ENCODE measurements around the gene ATP11A.
"Not testable (repeated sequence)": the region's sequence is repeated elsewhere in the genome, so short reads cannot be mapped to it uniquely, and the experiment has no call there.

The ATP11A gene

DNA sequence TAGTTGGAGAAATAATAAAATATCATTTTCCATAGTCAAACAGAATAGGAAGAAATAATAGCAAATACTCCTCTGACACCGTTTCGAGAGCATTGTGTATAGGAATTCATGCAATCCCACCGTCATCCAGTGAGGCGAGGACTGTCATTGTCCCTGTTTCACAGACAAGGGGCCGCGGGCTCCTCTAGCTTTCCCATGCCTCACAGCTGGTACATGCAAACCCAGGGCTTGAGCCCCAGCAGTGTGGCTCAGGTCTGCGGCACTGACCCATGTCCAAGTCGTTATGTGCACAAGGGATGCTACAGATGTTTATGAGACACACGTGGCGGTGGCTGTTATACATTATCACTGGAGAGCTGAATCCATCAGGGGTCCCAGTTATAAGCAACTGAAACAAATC is 18.5 kb upstream of the ATP11A start:
- DNase-seq, result no peak

DNA sequence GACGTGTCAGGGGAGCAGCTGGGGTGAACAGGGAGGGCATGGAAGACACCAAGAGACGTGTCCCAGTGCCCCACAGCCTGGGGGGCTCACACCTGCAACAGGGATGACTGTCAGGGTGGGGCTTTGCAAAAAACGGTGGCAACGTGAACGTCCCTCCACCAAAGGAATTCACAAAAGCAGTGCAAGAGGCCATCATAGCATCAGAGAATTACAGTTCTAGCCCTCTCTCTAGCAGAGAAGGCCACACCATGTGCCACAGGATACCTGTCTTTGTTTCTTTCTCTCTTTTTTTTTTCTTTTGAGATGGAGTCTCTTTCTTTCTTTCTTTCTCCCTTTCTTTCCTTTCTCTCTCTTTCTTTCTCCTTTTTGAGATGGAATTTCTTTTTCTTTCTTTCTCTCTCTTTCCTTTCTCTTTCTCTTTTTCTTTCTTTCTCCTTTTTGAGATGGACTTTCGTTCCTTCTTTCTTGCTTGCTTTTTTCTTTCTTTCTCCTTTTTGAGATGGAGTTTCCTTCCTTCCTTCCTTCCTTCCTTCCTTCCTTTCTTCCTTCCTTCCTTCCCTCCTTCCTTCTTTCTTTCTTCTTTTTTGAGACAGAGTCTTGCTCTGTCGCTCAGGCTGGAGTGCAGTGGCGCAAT is 17.1 kb upstream of the ATP11A start:
- DNase-seq, result no peak

DNA sequence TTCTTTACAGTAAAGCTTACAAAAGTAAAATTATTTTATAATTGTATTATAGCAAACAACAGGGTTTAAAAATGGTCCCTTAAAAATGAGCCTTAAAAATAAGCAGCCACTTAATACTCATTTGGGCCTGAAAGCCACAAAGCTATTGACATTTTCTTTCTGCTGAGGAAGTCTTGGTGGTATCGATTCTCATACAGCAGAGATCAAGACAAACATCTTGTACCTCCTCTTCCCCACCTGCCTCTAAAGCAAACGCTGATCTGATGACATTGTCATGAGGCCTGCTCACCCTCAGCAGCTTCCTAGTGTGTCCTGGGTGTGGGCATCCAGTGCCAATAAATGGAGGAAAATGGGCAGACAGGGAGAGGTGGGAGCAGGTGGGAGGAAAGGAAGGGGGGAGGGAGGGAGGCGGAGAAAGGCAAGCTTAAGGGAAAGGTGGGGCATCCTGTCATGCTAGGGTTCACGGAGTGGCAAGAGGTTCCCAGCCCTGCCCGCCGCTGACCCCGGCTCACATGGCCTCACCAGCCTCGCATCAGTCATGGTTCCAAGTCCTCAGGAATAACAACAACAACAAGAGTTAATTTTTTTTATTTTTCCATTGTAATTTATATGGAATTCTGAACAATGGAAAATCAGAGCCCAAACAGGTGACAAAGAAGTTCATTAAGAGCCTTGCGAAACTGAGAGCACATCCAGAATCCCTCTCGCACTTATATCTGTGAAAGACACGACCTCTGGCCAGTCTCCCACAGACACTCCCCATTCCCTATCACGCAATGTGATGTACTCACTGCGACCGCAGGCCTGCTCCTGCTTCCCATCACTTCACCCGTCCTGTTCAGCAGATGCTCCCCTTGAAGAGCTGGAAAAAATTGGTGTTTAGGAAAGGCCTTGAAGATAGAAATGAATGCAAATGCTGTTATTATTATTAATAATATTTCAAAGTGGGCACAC is 15.1 kb upstream of the ATP11A start:
- DNase-seq, result no peak

DNA sequence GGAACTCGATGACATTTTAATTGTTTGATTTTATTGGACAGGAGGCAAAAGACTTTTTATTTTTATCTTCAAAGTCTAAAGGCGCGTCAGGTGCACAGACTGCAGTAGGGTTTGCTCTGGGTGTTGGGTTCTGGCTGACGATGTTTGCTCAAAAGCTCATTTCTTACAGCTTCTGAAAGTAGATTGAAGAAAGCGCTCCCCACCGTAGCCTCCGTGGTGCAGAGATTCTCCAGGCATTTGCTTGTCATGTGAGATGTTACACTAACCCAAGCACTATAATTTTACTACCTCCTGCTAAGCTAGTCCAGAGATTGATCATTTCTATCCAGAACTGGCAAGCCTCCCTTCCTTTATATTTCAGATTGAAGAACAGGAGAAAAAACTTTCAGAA is 14.5 kb upstream of the ATP11A start:
- DNase-seq, result no peak

DNA sequence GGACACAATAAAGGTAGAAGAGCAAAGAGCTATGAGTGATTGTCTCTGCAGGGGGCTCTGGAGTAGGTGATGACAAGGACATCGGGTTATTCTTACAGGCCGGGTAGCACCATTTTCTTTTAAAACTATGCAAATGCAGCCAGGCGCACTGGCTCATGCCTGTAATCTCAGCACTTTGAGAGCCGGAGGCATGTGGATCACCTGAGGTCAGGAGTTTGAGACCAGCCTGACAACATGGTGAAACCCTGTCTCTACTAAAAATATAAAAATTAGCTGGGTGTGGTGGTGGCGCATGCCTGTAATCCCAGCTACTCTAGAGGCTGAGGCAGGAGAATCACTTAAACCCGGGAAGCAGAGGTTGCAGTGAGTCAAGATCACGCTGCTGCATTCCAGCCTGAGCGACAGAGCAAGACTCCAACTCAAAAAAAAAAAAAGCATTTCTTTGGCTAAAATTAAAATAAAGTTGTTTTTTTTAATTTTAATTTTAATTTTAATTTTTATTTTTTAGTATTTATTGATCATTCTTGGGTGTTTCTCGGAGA is 12.3 kb upstream of the ATP11A start:
- not testable (repeated sequence) for DNase-seq

DNA sequence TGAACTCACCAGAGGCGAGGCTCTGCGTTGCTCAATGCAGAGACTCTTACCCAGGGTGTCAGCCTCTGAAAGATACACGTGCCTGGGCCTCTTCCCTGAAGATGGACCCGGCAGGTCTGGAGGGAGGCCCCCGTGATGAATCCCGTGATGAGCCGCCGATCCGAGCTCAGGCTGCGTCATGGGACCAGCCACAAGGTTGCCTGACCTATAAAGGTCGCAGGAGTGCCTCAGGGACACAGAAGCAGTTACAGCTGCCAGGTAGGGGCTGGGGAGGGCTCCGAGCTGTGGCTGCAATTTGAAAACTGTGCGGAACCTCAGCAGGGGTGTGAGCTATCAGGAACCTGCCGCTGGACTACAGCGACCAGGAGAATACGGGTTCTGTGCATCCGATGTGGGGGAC is 10.5 kb upstream of the ATP11A start:
- DNase-seq, result no peak

DNA sequence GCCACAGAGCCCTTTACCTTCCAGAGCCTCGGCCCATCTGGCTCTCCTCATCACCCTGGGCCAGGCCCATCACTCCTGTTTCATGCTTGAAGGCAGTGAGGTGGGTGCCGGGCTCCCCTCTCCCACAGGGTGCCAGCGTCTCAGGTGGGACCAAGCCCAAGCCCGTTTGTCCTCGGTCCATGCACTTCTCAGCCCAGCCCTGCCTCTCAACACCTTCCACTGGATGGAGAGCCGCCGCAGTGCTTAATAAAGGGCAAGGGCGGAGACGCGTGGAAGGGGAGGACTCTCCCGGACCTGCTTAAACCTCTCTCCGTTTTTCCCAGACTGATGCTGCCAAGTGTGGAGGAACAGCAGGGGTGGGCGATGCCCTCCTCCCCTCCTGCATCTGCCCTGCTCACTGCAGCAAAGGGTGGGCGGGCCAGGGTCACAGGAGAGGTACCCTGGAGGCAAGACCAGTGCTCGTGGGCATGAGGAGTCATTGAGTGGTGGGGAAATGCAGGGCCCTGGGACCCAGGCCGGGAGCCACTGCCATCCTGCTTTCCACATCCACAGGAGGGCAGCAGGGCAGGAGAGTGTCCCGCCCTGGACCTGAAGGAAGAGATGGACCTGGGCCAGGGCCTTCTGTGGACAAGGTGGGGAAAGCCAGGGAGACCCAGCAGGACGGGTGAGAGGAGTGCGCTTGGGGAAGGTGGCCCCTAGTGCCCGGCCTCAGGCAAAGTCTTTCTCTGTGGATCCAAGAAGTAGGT is 9.7 kb upstream of the ATP11A start:
- DNase-seq, result no peak

DNA sequence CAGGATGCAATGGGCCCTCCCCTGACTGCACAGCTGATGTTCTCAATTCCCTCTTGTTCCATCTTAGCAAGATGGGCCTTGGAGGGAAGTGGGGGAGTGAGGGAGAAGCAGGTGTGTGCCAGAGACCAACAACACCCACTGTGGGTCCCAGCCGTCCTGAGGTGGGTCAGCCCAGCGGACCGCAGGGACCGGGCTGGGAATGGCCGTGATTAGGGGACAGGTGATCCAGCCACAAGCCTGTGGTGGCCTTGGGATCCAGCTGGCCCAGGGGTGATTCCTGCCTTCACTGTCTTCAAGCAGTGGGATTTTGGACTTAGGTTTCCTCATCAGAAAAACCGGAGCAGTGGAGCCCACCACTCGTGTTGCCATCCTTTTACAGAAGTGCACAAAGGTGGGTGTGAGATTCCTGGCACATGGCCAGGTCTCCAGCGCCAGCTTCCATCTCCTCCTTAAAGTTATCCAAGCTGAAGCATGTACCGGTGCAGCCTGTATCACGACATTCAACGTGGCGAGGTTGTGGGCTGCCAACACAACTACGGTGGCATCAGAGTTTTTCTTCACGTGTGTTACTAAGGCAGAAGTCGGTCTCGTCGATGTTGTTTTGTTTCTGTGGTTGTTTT is 9.0 kb upstream of the ATP11A start:
- no peak for DNase-seq

DNA sequence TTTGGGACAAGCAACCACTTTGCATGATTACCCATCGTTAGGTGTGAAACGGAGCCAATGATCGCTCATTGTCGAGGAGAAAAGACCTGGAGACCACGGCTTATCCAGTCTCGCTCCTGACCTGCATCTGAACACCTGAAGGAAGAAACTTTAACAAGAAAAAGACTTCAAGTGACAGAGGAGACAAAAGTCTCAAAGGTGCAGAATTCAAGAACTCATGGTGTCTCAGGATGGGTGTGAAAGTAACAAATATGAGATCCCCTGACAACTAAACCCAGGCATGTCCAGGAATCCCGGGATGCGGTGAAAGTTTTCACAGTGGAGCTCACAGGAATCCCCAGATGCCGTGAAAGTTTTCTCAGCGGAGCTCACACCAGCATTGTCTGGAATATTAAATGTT is 6.3 kb upstream of the ATP11A start:
- no peak for DNase-seq

DNA sequence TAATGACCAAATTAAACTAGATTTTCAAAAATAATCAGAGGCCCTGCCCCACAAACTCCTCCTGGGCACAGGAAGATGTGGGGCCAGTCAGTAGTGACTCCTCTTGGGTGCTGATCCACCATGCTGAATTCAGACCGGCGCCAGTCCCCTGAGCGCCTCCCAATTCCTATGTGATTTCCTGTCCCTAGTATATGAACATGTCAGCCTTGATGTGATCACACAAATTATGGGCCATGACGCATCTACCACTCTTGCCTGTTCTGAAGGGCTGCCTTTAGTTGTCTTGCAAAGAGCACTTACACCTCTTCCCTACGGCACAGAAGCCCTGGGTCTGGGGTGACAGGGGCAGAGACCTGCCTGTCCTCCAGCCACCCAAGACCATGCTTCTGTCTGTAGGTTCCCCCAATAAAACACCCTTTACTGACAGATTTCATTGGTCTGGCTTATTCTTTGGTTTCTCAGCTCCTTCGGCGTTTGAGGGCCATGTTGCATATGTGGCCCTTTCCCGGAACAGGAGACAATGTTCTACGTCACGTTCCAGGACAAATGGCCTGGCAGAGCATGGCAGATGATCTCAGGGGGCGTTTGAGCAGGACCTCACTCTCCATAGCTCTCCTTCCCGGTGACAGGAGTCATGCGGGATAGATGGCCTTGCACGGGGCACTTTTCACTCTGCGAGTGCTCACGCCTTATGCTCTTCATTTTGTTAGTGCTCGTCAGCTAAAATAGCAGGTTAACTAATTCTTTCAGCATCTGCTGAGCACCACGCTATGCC is 5.6 kb upstream of the ATP11A start:
- DNase-seq, result no peak

DNA sequence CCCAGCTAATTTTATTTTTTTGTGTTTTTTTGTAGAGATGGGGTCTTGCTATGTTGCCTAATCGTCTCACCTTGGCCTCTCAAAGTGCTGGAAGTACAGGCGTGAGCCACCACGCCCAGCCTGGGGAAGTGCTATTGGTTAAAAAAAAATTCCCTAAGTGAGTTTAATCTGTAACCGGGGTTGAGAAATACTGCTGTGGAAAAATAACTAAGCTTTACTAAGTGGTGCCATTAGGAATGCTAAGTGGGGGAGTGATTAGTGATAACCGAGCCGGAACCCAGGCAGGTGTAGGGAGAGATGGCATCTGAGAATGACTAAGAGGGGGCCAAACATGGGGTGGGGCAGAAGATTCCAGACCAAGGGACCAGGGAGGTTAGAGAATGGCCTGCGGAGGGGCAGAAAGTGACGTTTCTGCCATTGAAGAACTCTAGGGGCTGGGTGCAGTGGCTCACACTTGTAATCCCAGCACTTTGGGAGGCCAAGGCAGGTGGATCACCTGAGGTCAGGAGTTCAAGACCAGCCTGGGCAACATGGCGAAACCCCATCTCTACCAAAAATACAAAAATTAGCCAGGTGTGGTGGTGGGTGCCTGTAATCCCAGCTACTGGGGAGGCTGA is 4.5 kb upstream of the ATP11A start:
- not testable (repeated sequence) for DNase-seq

DNA sequence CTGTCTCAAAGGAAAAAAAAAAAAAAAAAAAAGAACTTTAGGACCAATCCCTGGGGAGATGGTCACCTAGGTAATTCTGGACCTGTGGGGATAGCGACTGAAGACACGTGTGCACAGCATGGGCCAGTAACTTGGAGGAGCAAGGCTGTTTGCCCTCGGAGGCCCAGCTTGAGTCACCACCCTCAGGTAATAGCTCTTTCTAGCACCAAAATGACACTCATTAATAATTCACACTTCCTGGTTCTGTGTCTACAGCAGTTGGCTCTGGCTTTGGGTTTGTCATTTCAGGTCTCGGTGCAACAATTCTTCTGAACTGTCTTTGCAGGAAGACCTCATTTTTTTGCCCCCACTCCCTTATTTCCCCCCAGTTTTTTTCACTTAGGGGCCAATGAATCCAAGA is 3.9 kb upstream of the ATP11A start:
- DNase-seq, result no peak

DNA sequence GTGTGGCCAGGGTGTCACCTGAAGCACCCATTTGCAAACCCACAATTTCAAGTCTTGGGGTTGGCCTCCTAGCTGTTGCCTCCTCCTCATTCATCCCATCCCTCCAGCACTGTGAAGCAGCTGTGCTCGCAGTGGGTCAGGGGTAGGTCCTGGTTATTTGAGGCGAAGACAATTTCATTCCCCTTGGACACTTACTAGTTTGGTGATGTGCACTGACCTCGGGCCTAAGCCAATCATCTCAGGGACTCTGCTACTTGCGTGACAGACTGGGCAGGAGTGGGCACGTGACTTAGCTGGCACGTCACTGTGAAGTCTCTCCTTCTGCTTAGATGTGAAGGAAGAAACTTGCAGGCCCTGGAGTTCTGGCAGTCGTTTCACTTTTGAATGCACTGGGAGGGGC is 3.5 kb upstream of the ATP11A start:
- DNase-seq, result no peak

DNA sequence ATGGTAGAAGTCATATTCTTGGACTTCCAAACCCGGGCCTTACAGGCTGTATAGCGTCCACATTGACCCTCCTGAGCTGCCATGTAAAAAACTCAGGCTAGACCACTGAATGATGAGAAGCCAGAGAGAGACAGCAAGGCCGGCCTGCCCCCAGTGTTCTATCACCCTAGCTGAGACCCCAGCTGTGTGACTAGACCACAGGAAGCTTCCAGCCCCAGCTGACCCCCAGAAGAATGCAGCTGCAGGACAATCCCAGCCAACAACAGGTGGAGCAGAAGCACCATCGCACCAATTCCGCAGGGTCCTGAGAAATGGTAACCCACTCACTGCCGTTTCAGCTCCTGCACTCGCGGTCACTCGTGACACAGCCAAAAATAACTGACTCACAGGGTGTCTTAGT is 2.9 kb upstream of the ATP11A start:
- no peak for DNase-seq

DNA sequence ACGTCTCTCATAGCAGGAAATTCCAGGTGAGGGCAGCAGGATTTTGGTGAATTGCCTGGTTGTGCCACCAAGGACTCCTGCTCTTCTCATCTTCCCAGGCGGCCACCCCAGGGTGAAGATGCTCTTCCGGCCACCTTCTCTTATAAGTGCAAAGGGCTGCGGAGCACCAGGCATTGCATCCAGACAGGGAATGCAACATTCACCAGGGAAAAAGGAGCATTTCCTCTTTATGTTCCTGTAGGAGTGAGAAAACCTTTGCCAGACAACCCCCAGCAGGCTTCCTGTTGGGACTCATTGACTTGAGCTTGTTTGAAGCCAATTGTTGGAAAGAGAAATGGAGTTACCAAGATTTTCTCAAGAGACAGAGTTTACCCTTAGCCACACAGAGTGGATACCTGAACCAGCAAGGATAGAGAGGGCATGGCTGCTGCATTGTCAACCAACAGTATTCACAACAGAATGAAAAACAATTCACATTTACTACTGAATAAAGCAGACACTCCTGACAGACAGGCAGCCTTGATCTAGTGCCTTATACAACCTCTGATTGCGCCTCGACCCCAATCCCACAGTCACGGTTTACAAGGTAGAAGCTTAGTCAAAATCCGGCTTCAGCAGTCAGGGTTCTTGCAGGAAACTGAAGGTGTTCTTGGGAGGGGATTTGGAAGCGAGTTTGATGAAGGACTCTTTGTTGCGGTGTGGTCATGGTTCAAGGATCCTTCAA is 1.8 kb upstream of the ATP11A start:
- DNase-seq, result no peak

DNA sequence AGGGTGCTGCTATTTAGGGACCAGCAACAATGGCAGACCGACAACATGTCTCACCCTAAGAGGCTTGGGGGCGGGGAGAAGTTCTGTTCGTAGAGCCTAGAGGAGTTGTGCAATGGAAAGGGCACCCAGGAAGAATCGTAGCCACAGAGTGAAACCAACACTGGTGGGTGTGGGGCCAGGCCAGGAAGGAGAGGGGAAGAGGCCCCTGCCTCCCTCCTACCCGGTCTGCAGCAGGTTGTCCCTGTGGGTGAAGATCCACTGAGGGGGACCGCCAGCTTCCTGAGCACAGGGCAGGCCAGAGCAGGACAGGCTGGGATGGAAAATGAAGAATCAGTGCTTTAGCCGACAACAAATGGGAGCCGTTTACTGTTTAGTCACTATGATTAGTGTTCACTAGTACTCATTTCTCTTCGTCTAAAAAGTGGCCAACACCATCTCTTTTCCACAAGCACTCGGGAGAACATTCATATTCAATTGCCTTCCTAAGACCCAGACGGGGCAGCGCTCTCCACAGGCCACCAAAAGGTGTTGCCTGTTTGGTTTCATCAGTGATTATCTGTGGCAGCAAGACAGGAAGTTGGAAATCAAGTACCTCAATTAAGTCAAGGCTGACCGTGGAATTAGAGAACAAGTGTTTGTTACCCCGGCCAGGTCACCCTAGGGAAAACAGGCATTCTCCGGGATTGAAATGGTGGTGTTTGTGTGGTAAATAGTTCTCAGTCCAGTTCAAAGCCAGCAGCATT is 1.1 kb upstream of the ATP11A start:
- peak; percentile 43 to 53 for DNase-seq

DNA sequence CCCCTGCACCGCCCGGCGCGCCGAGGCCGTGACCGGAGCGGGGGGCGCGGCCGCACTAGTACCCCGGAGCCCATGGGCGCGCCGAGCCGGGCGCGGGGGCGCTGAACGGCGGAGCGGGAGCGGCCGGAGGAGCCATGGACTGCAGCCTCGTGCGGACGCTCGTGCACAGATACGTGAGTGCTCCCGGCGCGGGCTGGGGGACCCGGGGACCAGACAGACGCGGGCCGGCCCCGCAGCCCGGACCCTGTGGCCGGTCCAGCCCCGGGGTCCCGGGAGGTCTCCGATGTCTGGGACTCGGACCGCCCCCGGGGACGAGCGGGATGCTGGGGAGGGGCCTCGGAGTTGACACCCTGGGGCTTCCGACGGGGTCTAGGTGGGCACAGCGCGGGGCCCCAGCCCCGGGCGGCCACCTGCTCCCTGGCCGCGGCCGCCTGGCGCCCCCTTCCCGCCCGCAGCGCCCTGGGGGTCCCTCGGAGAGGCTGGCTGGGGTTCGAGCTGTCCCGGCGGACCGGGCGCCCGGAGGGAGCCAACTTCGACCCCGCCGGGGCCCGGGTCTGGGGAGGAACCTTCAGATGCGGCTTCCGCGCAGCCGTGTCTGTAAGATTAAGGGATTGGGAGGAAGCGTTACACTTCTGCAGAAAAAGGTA is 568 bp downstream of the ATP11A start:
- DNase-seq, result no peak

DNA sequence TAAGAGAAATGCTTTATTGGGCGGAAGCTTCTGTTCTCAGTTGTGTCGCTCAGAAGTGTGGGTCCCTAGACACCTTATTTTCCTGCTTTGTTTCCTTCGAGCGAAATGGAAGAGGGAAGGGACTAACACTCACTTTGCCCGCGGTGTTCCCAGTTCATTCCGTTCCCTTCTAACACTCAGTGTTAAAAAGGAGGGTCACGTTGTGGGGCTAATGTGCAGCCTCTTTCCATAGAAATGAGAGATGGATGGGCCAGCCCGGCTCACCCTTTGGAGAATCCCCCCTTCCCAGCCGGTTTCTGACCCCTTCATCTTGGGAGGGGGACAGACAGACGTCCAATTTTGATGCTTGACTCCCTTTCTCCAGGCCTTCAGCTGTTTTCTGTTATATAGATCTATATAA is 2.3 kb downstream of the ATP11A start:
- no peak for DNase-seq

DNA sequence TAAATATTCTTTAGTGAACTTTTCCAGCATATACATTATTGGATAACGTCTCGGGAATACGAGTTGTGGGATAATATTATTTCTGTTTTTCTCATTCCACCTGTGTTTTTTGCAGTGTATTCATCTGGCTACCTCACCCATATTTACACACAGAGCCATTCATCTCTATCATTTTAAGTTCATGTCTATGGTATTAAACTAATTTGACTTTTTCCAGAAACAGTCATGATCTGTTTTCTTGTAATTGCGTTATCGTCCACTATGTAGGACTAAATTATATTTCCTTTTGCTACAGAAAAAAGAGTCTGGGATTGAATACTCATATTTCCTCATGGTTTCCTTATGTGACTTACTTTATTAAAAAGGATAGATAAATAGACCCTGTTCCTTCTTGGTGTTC is 2.7 kb downstream of the ATP11A start:
- DNase-seq, result no peak

All from activated CD4-positive, alpha-beta T cell treated with anti-CD3 and anti-CD28 coated beads, Interleukin-2, amount 50 U/mL, for 4 hours (primary cell).